Subcutaneous abdominal adipose tissue (tissue), 5 donors: Measurements from ENCODE around the gene KRT86.

ENCODE experiments used
- H3K27ac ChIP-seq: one replicate; pipeline ENCODE4 v1.7.0; 2013; ENCODE audit warnings: low read depth, mild to moderate bottlenecking, inconsistent platforms, low read length, moderate library complexity
- H3K27me3 ChIP-seq, 5 donors: one replicate each; pipeline ENCODE4 v1.7.0; 2013; ENCODE audit warnings: low read length in 5 of 5, inconsistent platforms in 1 of 5; ENCODE audit not compliant: control insufficient read depth in 5 of 5, insufficient read depth in 4 of 5
- H3K36me3 ChIP-seq, 5 donors: one replicate each; pipeline ENCODE4 v1.7.0; 2013; ENCODE audit warnings: low read length in 5 of 5; ENCODE audit not compliant: control insufficient read depth in 5 of 5, insufficient read depth in 5 of 5
- H3K4me1 ChIP-seq, 5 donors: one replicate each; pipeline ENCODE4 v1.7.0; 2013; ENCODE audit warnings: low read length in 5 of 5, mild to moderate bottlenecking in 3 of 5, moderate library complexity in 1 of 5; ENCODE audit not compliant: control insufficient read depth in 5 of 5, insufficient read depth in 5 of 5
- H3K4me3 ChIP-seq, 5 donors: one replicate each; pipeline ENCODE4 v1.7.0; 2013; ENCODE audit warnings: low read length in 5 of 5, low read depth in 1 of 5
- H3K9ac ChIP-seq, 5 donors: one replicate each; pipeline ENCODE4 v1.7.0; 2013; ENCODE audit warnings: low read length in 5 of 5, mild to moderate bottlenecking in 4 of 5, moderate library complexity in 3 of 5
- H3K9me3 ChIP-seq, 5 donors: one replicate each; pipeline ENCODE4 v1.7.0; 2013; ENCODE audit warnings: low read length in 5 of 5; ENCODE audit not compliant: control insufficient read depth in 5 of 5
- donor health status: healthy.
- donor health status: healthy.
- donor health status: healthy.
- donor health status: healthy.
- donor health status: healthy.

Gene KRT86

GRCh38 chr12:52259657-52260243 is 14.7 kb upstream of the KRT86 start:
- Histone ChIP-seq H3K27me3 (peaks cover 17 to 54% (median 47%) of the 10 kb centered on the region in 5 donors), H3K4me3 (no peak overlapping the region), H3K36me3 (no peaks in the 10 kb centered on the region), H3K9me3 (no peaks in the 10 kb centered on the region), H3K27ac (no peak overlapping the region), H3K9ac (no peak overlapping the region), H3K4me1 (peaks cover 0 to 9% (median 4%) of the 10 kb centered on the region in 5 donors)

GRCh38 chr12:52260361-52261207 is 13.9 kb upstream of the KRT86 start:
- Histone ChIP-seq H3K4me1 (peaks cover 0 to 9% (median 4%) of the 10 kb centered on the region in 5 donors), H3K36me3 (no peaks in the 10 kb centered on the region), H3K27ac (no peak overlapping the region), H3K9ac (no peak overlapping the region), H3K9me3 (no peaks in the 10 kb centered on the region), H3K27me3 (peaks cover 17 to 50% (median 46%) of the 10 kb centered on the region in 5 donors), H3K4me3 (no peak overlapping the region)

- no peaks in the 10 kb centered on the region for H3K9me3 ChIP-seq
- no peaks in the 10 kb centered on the region for H3K36me3 ChIP-seq
- peaks cover 0 to 9% (median 4%) of the 10 kb centered on the region in 5 donors for H3K4me1 ChIP-seq
- H3K9ac ChIP-seq = no peak overlapping the region
- peaks cover 17 to 46% (median 42%) of the 10 kb centered on the region in 5 donors for H3K27me3 ChIP-seq
- no peak overlapping the region for H3K27ac ChIP-seq
- no peak overlapping the region for H3K4me3 ChIP-seq
Observed at GRCh38 chr12:52261208-52261484, 13.3 kb upstream of the KRT86 start.

GRCh38 chr12:52262286-52262685 is 12.2 kb upstream of the KRT86 start:
- H3K9me3 ChIP-seq = no peaks in the 10 kb centered on the region
- no peaks in the 10 kb centered on the region for H3K36me3 ChIP-seq
- no peak overlapping the region for H3K9ac ChIP-seq
- H3K4me1 ChIP-seq = peaks cover 0 to 9% (median 4%) of the 10 kb centered on the region in 5 donors
- H3K27me3 ChIP-seq = peaks cover 7 to 35% (median 33%) of the 10 kb centered on the region in 5 donors
- no peak overlapping the region for H3K27ac ChIP-seq
- H3K4me3 ChIP-seq = no peak overlapping the region

- no peaks in the 10 kb centered on the region for H3K9me3 ChIP-seq
- H3K4me1 ChIP-seq = peaks cover 0 to under 1% (median 0%) of the 10 kb centered on the region in 5 donors
- peaks cover 5 to 28% (median 23%) of the 10 kb centered on the region in 5 donors for H3K27me3 ChIP-seq
- no peaks in the 10 kb centered on the region for H3K36me3 ChIP-seq
- H3K9ac ChIP-seq = no peak overlapping the region
- no peak overlapping the region for H3K27ac ChIP-seq
- H3K4me3 ChIP-seq = no peak overlapping the region
Observed at GRCh38 chr12:52263761-52264434, 10.5 kb upstream of the KRT86 start.

- Histone ChIP-seq H3K4me1 (no peaks in the 10 kb centered on the region), H3K4me3 (no peak overlapping the region), H3K27ac (no peak overlapping the region), H3K36me3 (no peaks in the 10 kb centered on the region), H3K9ac (no peak overlapping the region), H3K9me3 (no peaks in the 10 kb centered on the region), H3K27me3 (peaks cover under 1 to 25% (median 19%) of the 10 kb centered on the region in 5 donors)
Observed at GRCh38 chr12:52264435-52264825, 10.0 kb upstream of the KRT86 start.

- H3K4me1 ChIP-seq = no peaks in the 10 kb centered on the region
- no peaks in the 10 kb centered on the region for H3K9me3 ChIP-seq
- no peaks in the 10 kb centered on the region for H3K36me3 ChIP-seq
- H3K27me3 ChIP-seq = peaks cover 0 to 25% (median 19%) of the 10 kb centered on the region in 5 donors
- H3K27ac ChIP-seq = no peak overlapping the region
- H3K9ac ChIP-seq = no peak overlapping the region
- no peak overlapping the region for H3K4me3 ChIP-seq
Observed at GRCh38 chr12:52266514-52266913, 7.9 kb upstream of the KRT86 start.

GRCh38 chr12:52267266-52267665 is 7.2 kb upstream of the KRT86 start:
- Histone ChIP-seq H3K27ac (no peak overlapping the region), H3K27me3 (peaks cover 0 to 20% (median 11%) of the 10 kb centered on the region in 5 donors), H3K4me1 (no peaks in the 10 kb centered on the region), H3K36me3 (no peaks in the 10 kb centered on the region), H3K9ac (no peak overlapping the region), H3K4me3 (no peak overlapping the region), H3K9me3 (no peaks in the 10 kb centered on the region)

GRCh38 chr12:52267699-52268098 is 6.7 kb upstream of the KRT86 start:
- Histone ChIP-seq H3K9ac (no peak overlapping the region), H3K9me3 (no peaks in the 10 kb centered on the region), H3K27me3 (peaks cover 0 to 17% (median 10%) of the 10 kb centered on the region in 5 donors), H3K4me1 (no peaks in the 10 kb centered on the region), H3K4me3 (no peak overlapping the region), H3K36me3 (no peaks in the 10 kb centered on the region), H3K27ac (no peak overlapping the region)

GRCh38 chr12:52268212-52268611 is 6.2 kb upstream of the KRT86 start:
- no peaks in the 10 kb centered on the region for H3K36me3 ChIP-seq
- H3K4me1 ChIP-seq = no peaks in the 10 kb centered on the region
- no peak overlapping the region for H3K9ac ChIP-seq
- no peaks in the 10 kb centered on the region for H3K9me3 ChIP-seq
- H3K4me3 ChIP-seq = no peak overlapping the region
- H3K27ac ChIP-seq = no peak overlapping the region
- peaks cover 0 to 15% (median 9%) of the 10 kb centered on the region in 5 donors for H3K27me3 ChIP-seq
